Posterior cingulate gyrus (tissue), 11 donors: Measurements from ENCODE around the gene UNC50.

ENCODE experiments used
- DNase-seq, 10 donors: peaks; one replicate each; pipeline versions ENCODE4 v3.0.0 to v3.0.0-alpha.2; 2020 to 2021; ENCODE audit warnings: mixed read lengths in 3 of 10
- intact Hi-C: fragments of 100-400 bp; cut with DNase I; formaldehyde crosslinking; loops from one replicate; pipeline ENCODE4 v1.15.1; 2023

UNC50 gene

GRCh38 chr2:98608116-98608961 lies at the start of gene UNC50, which contains the start of gene COA5:
UNC50 (plus strand) TSS chr2:98608589; CDS start chr2:98609760, 1,171 bp downstream.
COA5 (minus strand) TSS chr2:98608512; CDS start chr2:98608405, 107 bp downstream.
- peak; percentile 80 to 97 (median 87) for DNase-seq
- intact Hi-C loops: loop anchor here (5.0 kb wide), 1 partner anchor 196 kb away; no protein-coding TSS in a partner anchor

- intact Hi-C loops: no loop called here
- peak in 1 of 10 donors; percentile 77 for DNase-seq
These were observed 49.4 kb upstream of the UNC50 start for GRCh38 chr2:98558852-98559530.

GRCh38 chr2:98559581-98559980 lies 48.8 kb upstream of the UNC50 start:
- no peak for DNase-seq
- intact Hi-C loops: no loop called here

- peak in 6 of 10 donors; percentile 37 to 94 (median 59) for DNase-seq
- intact Hi-C loops: no loop called here
These were observed 48.1 kb upstream of the UNC50 start for GRCh38 chr2:98560256-98560771.

GRCh38 chr2:98561018-98561417 lies 47.4 kb upstream of the UNC50 start:
- intact Hi-C loops: no loop called here
- DNase-seq: no peak

- intact Hi-C loops: no loop called here
- no peak for DNase-seq
These were observed 46.3 kb upstream of the UNC50 start for GRCh38 chr2:98561902-98562695.

- intact Hi-C loops: no loop called here
- DNase-seq: no peak
These were observed 45.0 kb upstream of the UNC50 start for GRCh38 chr2:98563394-98563793.

GRCh38 chr2:98564541-98565132 lies 43.8 kb upstream of the UNC50 start:
- intact Hi-C loops: no loop called here

GRCh38 chr2:98565286-98565860 lies 43.0 kb upstream of the UNC50 start:
- no peak for DNase-seq
- intact Hi-C loops: no loop called here

More at GRCh38 chr2:98564541-98565132, 43.8 kb upstream of the UNC50 start:
- peak in 1 of 10 donors; percentile 86 for DNase-seq

- DNase-seq: peak in 1 of 10 donors; percentile 73
- intact Hi-C loops: no loop called here
These were observed 42.4 kb upstream of the UNC50 start for GRCh38 chr2:98565941-98566340.

- no peak for DNase-seq
- intact Hi-C loops: no loop called here
These were observed 40.0 kb upstream of the UNC50 start for GRCh38 chr2:98568161-98568956.

GRCh38 chr2:98569197-98569793 lies 39.1 kb upstream of the UNC50 start:
- peak in 7 of 10 donors; percentile 37 to 91 (median 46) for DNase-seq
- intact Hi-C loops: no loop called here

GRCh38 chr2:98569915-98570314 lies 38.5 kb upstream of the UNC50 start:
- intact Hi-C loops: no loop called here
- DNase-seq: peak in 1 of 10 donors; percentile 78

- intact Hi-C loops: no loop called here
These were observed 38.0 kb upstream of the UNC50 start for GRCh38 chr2:98570356-98570755.

GRCh38 chr2:98571121-98571701 lies 37.2 kb upstream of the UNC50 start:
- intact Hi-C loops: no loop called here
- DNase-seq: peak in 1 of 10 donors; percentile 80

More at GRCh38 chr2:98570356-98570755, 38.0 kb upstream of the UNC50 start:
- no peak for DNase-seq

- intact Hi-C loops: no loop called here
These were observed 36.6 kb upstream of the UNC50 start for GRCh38 chr2:98571796-98572195.

GRCh38 chr2:98572211-98572610 lies 36.2 kb upstream of the UNC50 start:
- intact Hi-C loops: no loop called here

More at GRCh38 chr2:98571796-98572195, 36.6 kb upstream of the UNC50 start:
- DNase-seq: no peak

GRCh38 chr2:98572676-98573075 lies 35.7 kb upstream of the UNC50 start:
- intact Hi-C loops: no loop called here
- peak in 8 of 10 donors; percentile 34 to 92 (median 55) for DNase-seq

More at GRCh38 chr2:98572211-98572610, 36.2 kb upstream of the UNC50 start:
- no peak for DNase-seq
